ENCODE data around the gene EPN1. TPM values are rescaled to one million over a fixed set of nuclear protein-coding genes. Genes with fewer than 3 reads are reported as not detected.
A peak's percentile ranks its signal among the peaks of the same experiment; 100 is the strongest.

The EPN1 gene
- total RNA-seq, 1 experiment from 2014 or later: 197 TPM

DNA sequence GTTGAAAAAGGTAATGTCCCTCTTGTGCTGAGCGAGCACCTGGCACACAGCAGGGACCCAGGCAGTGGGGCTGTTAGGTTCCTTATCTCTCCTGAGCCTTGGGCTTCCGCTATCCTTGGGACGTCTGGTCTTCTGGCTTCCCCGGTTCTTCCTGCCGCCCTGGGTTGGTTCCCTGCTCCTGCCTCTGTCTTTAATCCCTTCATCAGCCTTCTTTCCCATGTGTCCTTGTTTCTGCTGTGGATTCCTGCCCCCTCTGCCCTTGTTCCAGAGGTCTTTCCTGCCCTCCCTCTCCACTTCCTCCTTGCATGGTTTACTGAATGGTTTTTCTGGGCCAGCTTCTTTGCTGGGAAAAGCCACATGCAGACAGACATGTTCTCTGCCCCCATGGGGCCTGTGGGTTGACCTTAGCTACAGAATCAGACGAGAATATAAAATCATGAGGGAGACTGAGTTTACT lies 2.6 kb downstream of the EPN1 start:
- Mint-ChIP-seq H3K36me3 (ENCODE audit: insufficient read depth, unreplicated experiment) (peaks cover 86% of the 10 kb centered on the region), H3K27me3 (ENCODE audit: insufficient read depth, unreplicated experiment) (no peaks in the 10 kb centered on the region), H3K4me1 (ENCODE audit: low read depth, unreplicated experiment) (peaks cover 34% of the 10 kb centered on the region), H3K4me3 (ENCODE audit: unreplicated experiment) (peak overlapping the region; percentile 94), H3K9me3 (ENCODE audit: unreplicated experiment) (no peaks in the 10 kb centered on the region), H3K27ac (ENCODE audit: unreplicated experiment) (peak overlapping the region; percentile 75)
- no TSS peak for BruUV-seq (replicated peaks)
- ChIA-PET POLR2A (no interaction called here), CTCF (no interaction called here)
- no peak for DNase-seq
- Histone ChIP-seq H3K27me3 (replicated peaks; ENCODE audit: control insufficient read depth, insufficient read depth, low read length) (no peaks in the 10 kb centered on the region), H3K9me3 (no peaks in the 10 kb centered on the region), H3K4me3 (ENCODE audit: low read depth, low read length) (no peak overlapping the region), H3K4me1 (peaks cover 32% of the 10 kb centered on the region), H3K36me3 (ENCODE audit: control insufficient read depth, insufficient read depth, low read length) (peaks cover 5% of the 10 kb centered on the region; the same call in 1 of the 2 replicates)
- intact Hi-C loops (cut with micrococcal nuclease; ENCODE audit: unreplicated experiment): no loop called here
- TF ChIP-seq, protein P1, sequence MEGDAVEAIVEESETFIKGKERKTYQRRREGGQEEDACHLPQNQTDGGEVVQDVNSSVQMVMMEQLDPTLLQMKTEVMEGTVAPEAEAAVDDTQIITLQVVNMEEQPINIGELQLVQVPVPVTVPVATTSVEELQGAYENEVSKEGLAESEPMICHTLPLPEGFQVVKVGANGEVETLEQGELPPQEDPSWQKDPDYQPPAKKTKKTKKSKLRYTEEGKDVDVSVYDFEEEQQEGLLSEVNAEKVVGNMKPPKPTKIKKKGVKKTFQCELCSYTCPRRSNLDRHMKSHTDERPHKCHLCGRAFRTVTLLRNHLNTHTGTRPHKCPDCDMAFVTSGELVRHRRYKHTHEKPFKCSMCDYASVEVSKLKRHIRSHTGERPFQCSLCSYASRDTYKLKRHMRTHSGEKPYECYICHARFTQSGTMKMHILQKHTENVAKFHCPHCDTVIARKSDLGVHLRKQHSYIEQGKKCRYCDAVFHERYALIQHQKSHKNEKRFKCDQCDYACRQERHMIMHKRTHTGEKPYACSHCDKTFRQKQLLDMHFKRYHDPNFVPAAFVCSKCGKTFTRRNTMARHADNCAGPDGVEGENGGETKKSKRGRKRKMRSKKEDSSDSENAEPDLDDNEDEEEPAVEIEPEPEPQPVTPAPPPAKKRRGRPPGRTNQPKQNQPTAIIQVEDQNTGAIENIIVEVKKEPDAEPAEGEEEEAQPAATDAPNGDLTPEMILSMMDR (IDR thresholded peaks at IDR 0.05; ENCODE audit: insufficient read depth in 1 of 2, low read depth in 1 of 2, low read length in 1 of 2, severe bottlenecking in 1 of 2, unreplicated experiment in 1 of 2): no peak

DNA sequence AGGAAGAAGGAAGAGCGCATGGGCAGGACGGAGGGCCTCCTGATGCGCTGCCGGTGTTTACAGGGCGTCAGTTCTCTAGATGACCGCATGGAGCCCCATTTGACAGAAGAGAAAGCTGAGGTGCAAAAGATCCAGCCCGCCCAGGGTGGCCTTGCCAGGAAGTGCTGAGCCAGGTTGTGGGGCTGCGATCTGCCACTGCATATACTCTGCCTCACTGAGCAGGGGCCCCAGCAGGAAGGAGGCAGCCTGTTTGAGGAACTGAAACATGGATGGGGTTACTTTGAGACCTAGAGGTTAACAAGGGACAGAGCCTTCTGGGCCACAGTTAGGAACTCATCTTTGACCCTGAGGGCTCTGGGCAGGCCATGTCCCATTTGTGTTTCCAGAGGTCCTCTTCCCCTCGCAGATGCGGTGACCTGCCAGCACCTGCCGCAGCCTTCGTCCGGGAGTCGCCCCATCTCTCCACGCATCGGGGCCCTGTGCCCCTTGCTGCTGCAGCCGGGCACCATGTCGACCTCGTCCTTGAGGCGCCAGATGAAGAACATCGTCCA lies 3.2 kb downstream of the EPN1 start:
- no peaks in the 10 kb centered on the region for H3K9me3 Mint-ChIP-seq (ENCODE audit: unreplicated experiment)
- TF ChIP-seq, protein P1 (IDR thresholded peaks at IDR 0.05; ENCODE audit: insufficient read depth in 1 of 2, low read depth in 1 of 2, low read length in 1 of 2, severe bottlenecking in 1 of 2, unreplicated experiment in 1 of 2): no peak
- DNase-seq: no peak
- peaks cover 84% of the 10 kb centered on the region for H3K36me3 Mint-ChIP-seq (ENCODE audit: insufficient read depth, unreplicated experiment)
- peaks cover 5% of the 10 kb centered on the region; the same call in 1 of the 2 replicates for H3K36me3 ChIP-seq (ENCODE audit: control insufficient read depth, insufficient read depth, low read length)
- ChIA-PET CTCF (no interaction called here), POLR2A (no interaction called here)
- no peak overlapping the region for H3K4me3 ChIP-seq (ENCODE audit: low read depth, low read length)
- H3K4me1 ChIP-seq: peaks cover 34% of the 10 kb centered on the region
- peak overlapping the region; percentile 75 for H3K27ac Mint-ChIP-seq (ENCODE audit: unreplicated experiment)
- no peaks in the 10 kb centered on the region for H3K9me3 ChIP-seq
- peaks cover 33% of the 10 kb centered on the region for H3K4me1 Mint-ChIP-seq (ENCODE audit: low read depth, unreplicated experiment)
- intact Hi-C loops (cut with micrococcal nuclease; ENCODE audit: unreplicated experiment): no loop called here
- no peak overlapping the region for H3K4me3 Mint-ChIP-seq (ENCODE audit: unreplicated experiment)
- no peaks in the 10 kb centered on the region for H3K27me3 ChIP-seq (replicated peaks; ENCODE audit: control insufficient read depth, insufficient read depth, low read length)
- no TSS peak for BruUV-seq (replicated peaks)
- H3K27me3 Mint-ChIP-seq (ENCODE audit: insufficient read depth, unreplicated experiment): no peaks in the 10 kb centered on the region

GRCh38 chr19:55679343-55680257 lies 4.6 kb downstream of the EPN1 start:
- DNase-seq: no peak
- no peaks in the 10 kb centered on the region for H3K27me3 ChIP-seq (replicated peaks; ENCODE audit: control insufficient read depth, insufficient read depth, low read length)
- intact Hi-C loops (cut with micrococcal nuclease; ENCODE audit: unreplicated experiment): no loop called here
- no peaks in the 10 kb centered on the region for H3K9me3 ChIP-seq
- H3K36me3 ChIP-seq (ENCODE audit: control insufficient read depth, insufficient read depth, low read length): 0 out of 2 replicates have a peak, but pooled peaks cover 2% of the 10 kb centered on the region
- Mint-ChIP-seq H3K27ac (ENCODE audit: unreplicated experiment) (no peak overlapping the region), H3K9me3 (ENCODE audit: unreplicated experiment) (no peaks in the 10 kb centered on the region), H3K27me3 (ENCODE audit: insufficient read depth, unreplicated experiment) (no peaks in the 10 kb centered on the region), H3K36me3 (ENCODE audit: insufficient read depth, unreplicated experiment) (peaks cover 82% of the 10 kb centered on the region), H3K4me3 (ENCODE audit: unreplicated experiment) (no peak overlapping the region), H3K4me1 (ENCODE audit: low read depth, unreplicated experiment) (peaks cover 26% of the 10 kb centered on the region)
- ChIA-PET CTCF (no interaction called here), POLR2A (no interaction called here)
- no TSS peak for BruUV-seq (replicated peaks)
- peaks cover 37% of the 10 kb centered on the region for H3K4me1 ChIP-seq
- TF ChIP-seq, protein P1 (IDR thresholded peaks at IDR 0.05; ENCODE audit: insufficient read depth in 1 of 2, low read depth in 1 of 2, low read length in 1 of 2, severe bottlenecking in 1 of 2, unreplicated experiment in 1 of 2): no peak
- H3K4me3 ChIP-seq (ENCODE audit: low read depth, low read length): no peak overlapping the region

Data from Caco-2 (cell line).